Peyer's patch (tissue), 4 donors: Measurements from ENCODE around the gene CGNL1. TPM values are rescaled to one million over a fixed set of nuclear protein-coding genes. Genes with fewer than 3 reads are reported as not detected.
A peak's percentile ranks its signal among the peaks of the same experiment; 100 is the strongest.

Source experiments
- DNase-seq, 3 donors: peaks; one replicate each; pipeline ENCODE4 v3.0.0-alpha.2; 2017 to 2019
- H3K27ac ChIP-seq, 4 donors: fragments of 200-600 bp; sonication (generic); one replicate each; pipeline ENCODE4 v1.5.1; 2016 to 2019
- H3K27me3 ChIP-seq, 2 donors: fragments of 200-600 bp; sonication (generic); one replicate each; pipeline ENCODE4 v1.5.1; 2019
- H3K36me3 ChIP-seq, 3 donors: fragments of 200-600 bp; sonication (generic); one replicate each; pipeline ENCODE4 v1.5.1; 2016 to 2019
- H3K4me1 ChIP-seq, 4 donors: fragments of 200-600 bp; sonication (generic); one replicate each; pipeline ENCODE4 v1.5.1; 2016 to 2019
- H3K4me3 ChIP-seq, 4 donors: fragments of 200-600 bp; sonication (generic); 1 replicate in 3 of 4; 2 replicates in 1 of 4; pipeline ENCODE4 v1.5.1; 2016 to 2019; ENCODE audit warnings: mild to moderate bottlenecking in 1 of 4
- H3K9me3 ChIP-seq, 4 donors: fragments of 200-600 bp; sonication (generic); one replicate each; pipeline ENCODE4 v1.5.1; 2016 to 2019; ENCODE audit warnings: mild to moderate bottlenecking in 1 of 4
- CTCF ChIP-seq, 6 experiments: fragments of 450-650 bp in 4 of 6; fragments of 200-600 bp in 2 of 6; sonication (generic) in 1 of 6; IDR thresholded peaks; one replicate each; pipeline ENCODE4 v1.5.1; 2017 to 2019; ENCODE audit warnings: antibody characterized with exemption in 6 of 6, mild to moderate bottlenecking in 3 of 6, moderate library complexity in 1 of 6
- POLR2A ChIP-seq, 2 donors: fragments of 450-650 bp; IDR thresholded peaks; one replicate each; pipeline ENCODE4 v1.5.1; 2017; ENCODE audit warnings: antibody characterized with exemption in 2 of 2, mild to moderate bottlenecking in 2 of 2, moderate library complexity in 2 of 2
- total RNA-seq, 4 donors: library from RNA; depleted of rRNA; stranded (reverse); fragments of >200 nt; gene quantifications; one replicate each; pipeline ENCODE4 v1.1.0, GENCODE V29; 2016

CGNL1 gene
- total RNA-seq, 4 donors from 2014 or later = 1.2 to 9.9 (median 2.1) TPM

GRCh38 chr15:57335293-57335715 lies 41.0 kb upstream of the CGNL1 start:
- H3K4me3 ChIP-seq = no peak overlapping the region
- H3K27me3 ChIP-seq = no peaks in the 10 kb centered on the region
- TF ChIP-seq CTCF (IDR thresholded peaks at IDR 0.05) = no peak
- TF ChIP-seq POLR2A (IDR thresholded peaks at IDR 0.05) = no peak
- DNase-seq = no peak
- no peak overlapping the region for H3K27ac ChIP-seq
- no peaks in the 10 kb centered on the region for H3K4me1 ChIP-seq
- no peaks in the 10 kb centered on the region for H3K36me3 ChIP-seq
- no peaks in the 10 kb centered on the region for H3K9me3 ChIP-seq

- no peak for TF ChIP-seq POLR2A (IDR thresholded peaks at IDR 0.05)
- TF ChIP-seq CTCF (IDR thresholded peaks at IDR 0.05) = no peak
- Histone ChIP-seq H3K27me3 (no peaks in the 10 kb centered on the region), H3K27ac (no peak overlapping the region), H3K9me3 (no peaks in the 10 kb centered on the region), H3K36me3 (no peaks in the 10 kb centered on the region), H3K4me3 (no peak overlapping the region), H3K4me1 (no peaks in the 10 kb centered on the region)
- no peak for DNase-seq
Observed at GRCh38 chr15:57335719-57336118, 40.6 kb upstream of the CGNL1 start.

GRCh38 chr15:57337868-57338411 lies 38.4 kb upstream of the CGNL1 start:
- Histone ChIP-seq H3K27me3 (no peaks in the 10 kb centered on the region), H3K36me3 (no peaks in the 10 kb centered on the region), H3K9me3 (no peaks in the 10 kb centered on the region), H3K4me1 (no peaks in the 10 kb centered on the region), H3K27ac (no peak overlapping the region), H3K4me3 (no peak overlapping the region)
- DNase-seq = peak in 1 of 3 donors; percentile 44
- TF ChIP-seq CTCF (IDR thresholded peaks at IDR 0.05) (no peak), POLR2A (IDR thresholded peaks at IDR 0.05) (no peak)

- TF ChIP-seq CTCF (IDR thresholded peaks at IDR 0.05) (no peak), POLR2A (IDR thresholded peaks at IDR 0.05) (no peak)
- Histone ChIP-seq H3K4me3 (no peak overlapping the region), H3K27ac (no peak overlapping the region), H3K9me3 (no peaks in the 10 kb centered on the region), H3K27me3 (no peaks in the 10 kb centered on the region), H3K36me3 (no peaks in the 10 kb centered on the region), H3K4me1 (no peaks in the 10 kb centered on the region)
- no peak for DNase-seq
Observed at GRCh38 chr15:57339321-57339720, 37.0 kb upstream of the CGNL1 start.

- peak; percentile 19 to 67 (median 63) for DNase-seq
- H3K4me3 ChIP-seq = no peak overlapping the region
- H3K27me3 ChIP-seq = no peaks in the 10 kb centered on the region
- H3K4me1 ChIP-seq = no peaks in the 10 kb centered on the region
- no peak overlapping the region for H3K27ac ChIP-seq
- TF ChIP-seq CTCF (IDR thresholded peaks at IDR 0.05) (peak; percentile 36 to 91 (median 86)), POLR2A (IDR thresholded peaks at IDR 0.05) (no peak)
- no peaks in the 10 kb centered on the region for H3K9me3 ChIP-seq
- H3K36me3 ChIP-seq = no peaks in the 10 kb centered on the region
Observed at GRCh38 chr15:57340682-57341259, 35.5 kb upstream of the CGNL1 start.
